WTC11 (cell line): Measurements from ENCODE around the gene MAN1A2.

Experiments
- FOXK1 ChIP-seq: sonication (generic); formaldehyde crosslinking; IDR thresholded peaks from 2 replicates; pipeline ENCODE4 v1.8.0; 2022; ENCODE audit warnings: mild to moderate bottlenecking, moderate library complexity, missing genetic modification reagents
- JUN ChIP-seq: sonication (generic); formaldehyde crosslinking; IDR thresholded peaks from 2 replicates; pipeline ENCODE4 v1.8.0; 2023; ENCODE audit warnings: mild to moderate bottlenecking, missing genetic modification reagents
- NFYB ChIP-seq: sonication (generic); formaldehyde crosslinking; conservative IDR thresholded peaks from 2 replicates; pipeline ENCODE4 v1.8.0; 2022; ENCODE audit warnings: low read depth, missing genetic modification reagents
- PRRX2 ChIP-seq: fragments of 250-450 bp; sonication (Bioruptor Pico); IDR thresholded peaks from 2 replicates; pipeline ENCODE4 v1.8.0; 2021; ENCODE audit warnings: mild to moderate bottlenecking
- SMAD3 ChIP-seq: sonication (generic); formaldehyde crosslinking; IDR thresholded peaks from 2 replicates; pipeline ENCODE4 v1.8.0; 2022; ENCODE audit warnings: missing genetic modification reagents, mild to moderate bottlenecking, borderline replicate concordance
- TF ChIP-seq, protein P1 (sequence below): sonication (generic); formaldehyde crosslinking; IDR thresholded peaks from 2 replicates; pipeline ENCODE4 v1.8.1; 2022; ENCODE audit warnings: low read depth, mild to moderate bottlenecking, moderate library complexity, missing genetic modification reagents, borderline replicate concordance
- TF ChIP-seq, protein P2 (sequence below): fragments of 200-600 bp; IDR thresholded peaks from 2 replicates; pipeline ENCODE4 v1.8.0; 2022; ENCODE audit warnings: antibody characterized with exemption
- TF ChIP-seq, protein P3 (sequence below): sonication (generic); formaldehyde crosslinking; IDR thresholded peaks from 2 replicates; pipeline ENCODE4 v1.8.0; 2022; ENCODE audit warnings: mild to moderate bottlenecking, missing genetic modification reagents
- TF ChIP-seq, protein P4 (sequence below): fragments of 250-450 bp; sonication (Bioruptor Pico); IDR thresholded peaks from 2 replicates; pipeline ENCODE4 v1.9.0; 2021; ENCODE audit warnings: mild to moderate bottlenecking
- TF ChIP-seq, protein P5 (sequence below): sonication (generic); formaldehyde crosslinking; IDR thresholded peaks from 2 replicates; pipeline ENCODE4 v1.8.0; 2022; ENCODE audit warnings: mild to moderate bottlenecking, missing genetic modification reagents
- TF ChIP-seq, protein P6 (sequence below): sonication (generic); formaldehyde crosslinking; IDR thresholded peaks from 2 replicates; pipeline ENCODE4 v1.8.0; 2022; ENCODE audit warnings: mild to moderate bottlenecking, missing genetic modification reagents
- TF ChIP-seq, protein P7 (sequence below): sonication (generic); formaldehyde crosslinking; IDR thresholded peaks from 2 replicates; pipeline ENCODE4 v1.8.1; 2023; ENCODE audit warnings: mild to moderate bottlenecking, moderate library complexity, missing genetic modification reagents

DNA sequence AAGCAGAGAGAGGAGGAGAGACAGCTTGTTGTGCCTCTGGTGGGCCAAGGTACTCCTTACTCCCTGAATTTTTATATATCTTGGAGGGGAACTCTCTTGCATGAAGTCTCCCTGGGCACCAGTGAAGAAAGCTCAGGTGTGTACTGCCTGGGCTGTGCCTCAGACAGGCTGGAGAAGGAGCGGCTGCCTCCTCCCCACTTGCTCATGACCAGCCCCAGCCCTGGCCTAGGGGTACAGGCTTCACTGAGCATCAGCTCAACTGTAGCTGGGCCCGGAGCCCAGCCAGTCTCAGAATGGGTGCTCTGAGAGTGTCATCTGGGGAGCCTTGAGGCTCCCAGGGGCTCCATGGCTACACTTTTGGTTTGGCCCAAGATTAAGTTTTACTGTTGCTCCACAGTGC, 193.8 kb downstream of the MAN1A2 start:
- TF ChIP-seq, protein P1, sequence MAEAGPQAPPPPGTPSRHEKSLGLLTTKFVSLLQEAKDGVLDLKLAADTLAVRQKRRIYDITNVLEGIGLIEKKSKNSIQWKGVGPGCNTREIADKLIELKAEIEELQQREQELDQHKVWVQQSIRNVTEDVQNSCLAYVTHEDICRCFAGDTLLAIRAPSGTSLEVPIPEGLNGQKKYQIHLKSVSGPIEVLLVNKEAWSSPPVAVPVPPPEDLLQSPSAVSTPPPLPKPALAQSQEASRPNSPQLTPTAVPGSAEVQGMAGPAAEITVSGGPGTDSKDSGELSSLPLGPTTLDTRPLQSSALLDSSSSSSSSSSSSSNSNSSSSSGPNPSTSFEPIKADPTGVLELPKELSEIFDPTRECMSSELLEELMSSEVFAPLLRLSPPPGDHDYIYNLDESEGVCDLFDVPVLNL (CRISPR knock-in tag): no peak
- TF ChIP-seq, protein P2, sequence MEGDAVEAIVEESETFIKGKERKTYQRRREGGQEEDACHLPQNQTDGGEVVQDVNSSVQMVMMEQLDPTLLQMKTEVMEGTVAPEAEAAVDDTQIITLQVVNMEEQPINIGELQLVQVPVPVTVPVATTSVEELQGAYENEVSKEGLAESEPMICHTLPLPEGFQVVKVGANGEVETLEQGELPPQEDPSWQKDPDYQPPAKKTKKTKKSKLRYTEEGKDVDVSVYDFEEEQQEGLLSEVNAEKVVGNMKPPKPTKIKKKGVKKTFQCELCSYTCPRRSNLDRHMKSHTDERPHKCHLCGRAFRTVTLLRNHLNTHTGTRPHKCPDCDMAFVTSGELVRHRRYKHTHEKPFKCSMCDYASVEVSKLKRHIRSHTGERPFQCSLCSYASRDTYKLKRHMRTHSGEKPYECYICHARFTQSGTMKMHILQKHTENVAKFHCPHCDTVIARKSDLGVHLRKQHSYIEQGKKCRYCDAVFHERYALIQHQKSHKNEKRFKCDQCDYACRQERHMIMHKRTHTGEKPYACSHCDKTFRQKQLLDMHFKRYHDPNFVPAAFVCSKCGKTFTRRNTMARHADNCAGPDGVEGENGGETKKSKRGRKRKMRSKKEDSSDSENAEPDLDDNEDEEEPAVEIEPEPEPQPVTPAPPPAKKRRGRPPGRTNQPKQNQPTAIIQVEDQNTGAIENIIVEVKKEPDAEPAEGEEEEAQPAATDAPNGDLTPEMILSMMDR: no peak
- no peak for TF ChIP-seq FOXK1 (CRISPR knock-in tag)
- TF ChIP-seq, protein P3, sequence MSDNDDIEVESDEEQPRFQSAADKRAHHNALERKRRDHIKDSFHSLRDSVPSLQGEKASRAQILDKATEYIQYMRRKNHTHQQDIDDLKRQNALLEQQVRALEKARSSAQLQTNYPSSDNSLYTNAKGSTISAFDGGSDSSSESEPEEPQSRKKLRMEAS: no peak
- TF ChIP-seq JUN (CRISPR knock-in tag): no peak
- TF ChIP-seq, protein P4, sequence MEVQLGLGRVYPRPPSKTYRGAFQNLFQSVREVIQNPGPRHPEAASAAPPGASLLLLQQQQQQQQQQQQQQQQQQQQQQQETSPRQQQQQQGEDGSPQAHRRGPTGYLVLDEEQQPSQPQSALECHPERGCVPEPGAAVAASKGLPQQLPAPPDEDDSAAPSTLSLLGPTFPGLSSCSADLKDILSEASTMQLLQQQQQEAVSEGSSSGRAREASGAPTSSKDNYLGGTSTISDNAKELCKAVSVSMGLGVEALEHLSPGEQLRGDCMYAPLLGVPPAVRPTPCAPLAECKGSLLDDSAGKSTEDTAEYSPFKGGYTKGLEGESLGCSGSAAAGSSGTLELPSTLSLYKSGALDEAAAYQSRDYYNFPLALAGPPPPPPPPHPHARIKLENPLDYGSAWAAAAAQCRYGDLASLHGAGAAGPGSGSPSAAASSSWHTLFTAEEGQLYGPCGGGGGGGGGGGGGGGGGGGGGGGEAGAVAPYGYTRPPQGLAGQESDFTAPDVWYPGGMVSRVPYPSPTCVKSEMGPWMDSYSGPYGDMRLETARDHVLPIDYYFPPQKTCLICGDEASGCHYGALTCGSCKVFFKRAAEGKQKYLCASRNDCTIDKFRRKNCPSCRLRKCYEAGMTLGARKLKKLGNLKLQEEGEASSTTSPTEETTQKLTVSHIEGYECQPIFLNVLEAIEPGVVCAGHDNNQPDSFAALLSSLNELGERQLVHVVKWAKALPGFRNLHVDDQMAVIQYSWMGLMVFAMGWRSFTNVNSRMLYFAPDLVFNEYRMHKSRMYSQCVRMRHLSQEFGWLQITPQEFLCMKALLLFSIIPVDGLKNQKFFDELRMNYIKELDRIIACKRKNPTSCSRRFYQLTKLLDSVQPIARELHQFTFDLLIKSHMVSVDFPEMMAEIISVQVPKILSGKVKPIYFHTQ: no peak
- TF ChIP-seq, protein P5, sequence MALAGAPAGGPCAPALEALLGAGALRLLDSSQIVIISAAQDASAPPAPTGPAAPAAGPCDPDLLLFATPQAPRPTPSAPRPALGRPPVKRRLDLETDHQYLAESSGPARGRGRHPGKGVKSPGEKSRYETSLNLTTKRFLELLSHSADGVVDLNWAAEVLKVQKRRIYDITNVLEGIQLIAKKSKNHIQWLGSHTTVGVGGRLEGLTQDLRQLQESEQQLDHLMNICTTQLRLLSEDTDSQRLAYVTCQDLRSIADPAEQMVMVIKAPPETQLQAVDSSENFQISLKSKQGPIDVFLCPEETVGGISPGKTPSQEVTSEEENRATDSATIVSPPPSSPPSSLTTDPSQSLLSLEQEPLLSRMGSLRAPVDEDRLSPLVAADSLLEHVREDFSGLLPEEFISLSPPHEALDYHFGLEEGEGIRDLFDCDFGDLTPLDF (CRISPR knock-in tag): no peak
- no peak for TF ChIP-seq SMAD3 (CRISPR knock-in tag)
- TF ChIP-seq PRRX2 (CRISPR knock-in tag): no peak
- TF ChIP-seq, protein P6, sequence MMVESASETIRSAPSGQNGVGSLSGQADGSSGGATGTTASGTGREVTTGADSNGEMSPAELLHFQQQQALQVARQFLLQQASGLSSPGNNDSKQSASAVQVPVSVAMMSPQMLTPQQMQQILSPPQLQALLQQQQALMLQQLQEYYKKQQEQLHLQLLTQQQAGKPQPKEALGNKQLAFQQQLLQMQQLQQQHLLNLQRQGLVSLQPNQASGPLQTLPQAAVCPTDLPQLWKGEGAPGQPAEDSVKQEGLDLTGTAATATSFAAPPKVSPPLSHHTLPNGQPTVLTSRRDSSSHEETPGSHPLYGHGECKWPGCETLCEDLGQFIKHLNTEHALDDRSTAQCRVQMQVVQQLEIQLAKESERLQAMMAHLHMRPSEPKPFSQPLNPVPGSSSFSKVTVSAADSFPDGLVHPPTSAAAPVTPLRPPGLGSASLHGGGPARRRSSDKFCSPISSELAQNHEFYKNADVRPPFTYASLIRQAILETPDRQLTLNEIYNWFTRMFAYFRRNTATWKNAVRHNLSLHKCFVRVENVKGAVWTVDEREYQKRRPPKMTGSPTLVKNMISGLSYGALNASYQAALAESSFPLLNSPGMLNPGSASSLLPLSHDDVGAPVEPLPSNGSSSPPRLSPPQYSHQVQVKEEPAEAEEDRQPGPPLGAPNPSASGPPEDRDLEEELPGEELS: no peak
- no peak for TF ChIP-seq NFYB
- TF ChIP-seq, protein P7, sequence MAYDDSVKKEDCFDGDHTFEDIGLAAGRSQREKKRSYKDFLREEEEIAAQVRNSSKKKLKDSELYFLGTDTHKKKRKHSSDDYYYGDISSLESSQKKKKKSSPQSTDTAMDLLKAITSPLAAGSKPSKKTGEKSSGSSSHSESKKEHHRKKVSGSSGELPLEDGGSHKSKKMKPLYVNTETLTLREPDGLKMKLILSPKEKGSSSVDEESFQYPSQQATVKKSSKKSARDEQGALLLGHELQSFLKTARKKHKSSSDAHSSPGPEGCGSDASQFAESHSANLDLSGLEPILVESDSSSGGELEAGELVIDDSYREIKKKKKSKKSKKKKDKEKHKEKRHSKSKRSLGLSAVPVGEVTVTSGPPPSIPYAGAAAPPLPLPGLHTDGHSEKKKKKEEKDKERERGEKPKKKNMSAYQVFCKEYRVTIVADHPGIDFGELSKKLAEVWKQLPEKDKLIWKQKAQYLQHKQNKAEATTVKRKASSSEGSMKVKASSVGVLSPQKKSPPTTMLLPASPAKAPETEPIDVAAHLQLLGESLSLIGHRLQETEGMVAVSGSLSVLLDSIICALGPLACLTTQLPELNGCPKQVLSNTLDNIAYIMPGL (CRISPR knock-in tag): no peak
